SW480 (cell line): ENCODE measurements around the gene LEKR1.

ENCODE experiments used
- DNase-seq: peaks from one replicate; pipeline ENCODE4 v3.0.0-alpha.2; 2016; ENCODE audit warnings: low spot score

The LEKR1 gene

DNA sequence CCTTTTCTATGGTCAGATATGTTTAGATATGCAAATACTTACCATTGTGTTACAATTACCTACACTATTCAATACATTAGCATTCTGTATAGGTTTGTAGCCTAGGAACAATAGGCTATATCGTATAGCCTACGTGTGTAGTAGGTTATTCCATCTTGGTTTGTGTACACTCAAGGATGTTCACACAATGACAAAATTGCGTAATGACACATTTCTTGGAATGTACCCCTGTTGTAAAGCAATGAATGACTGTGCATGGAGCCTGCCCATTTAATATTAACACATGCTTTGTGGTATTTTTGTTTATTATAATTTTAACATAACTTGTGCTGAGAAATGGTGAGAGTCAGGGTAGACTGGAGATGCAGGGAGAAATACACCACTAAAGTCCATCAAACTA lies 154.9 kb downstream of the LEKR1 start:
- no peak for DNase-seq

DNA sequence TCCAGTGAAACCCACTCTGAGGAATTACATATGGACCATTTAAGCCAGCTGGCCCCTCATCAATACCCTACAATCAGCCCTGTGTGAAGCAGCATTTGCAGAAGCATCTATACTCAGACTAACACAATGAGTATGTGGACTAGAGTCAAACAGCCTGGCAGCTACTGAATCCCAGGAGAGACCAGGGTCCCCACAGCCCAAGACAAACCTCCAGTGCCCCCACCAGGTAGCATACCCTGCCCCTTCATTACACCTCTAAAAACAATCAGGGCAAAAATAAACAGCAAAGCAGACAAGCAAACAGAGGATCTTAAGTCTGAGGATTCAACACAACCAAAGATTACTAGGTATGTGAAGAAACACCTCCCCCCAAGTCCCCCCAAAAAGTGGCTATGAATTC lies 157.4 kb downstream of the LEKR1 start:
- DNase-seq, result no peak

DNA sequence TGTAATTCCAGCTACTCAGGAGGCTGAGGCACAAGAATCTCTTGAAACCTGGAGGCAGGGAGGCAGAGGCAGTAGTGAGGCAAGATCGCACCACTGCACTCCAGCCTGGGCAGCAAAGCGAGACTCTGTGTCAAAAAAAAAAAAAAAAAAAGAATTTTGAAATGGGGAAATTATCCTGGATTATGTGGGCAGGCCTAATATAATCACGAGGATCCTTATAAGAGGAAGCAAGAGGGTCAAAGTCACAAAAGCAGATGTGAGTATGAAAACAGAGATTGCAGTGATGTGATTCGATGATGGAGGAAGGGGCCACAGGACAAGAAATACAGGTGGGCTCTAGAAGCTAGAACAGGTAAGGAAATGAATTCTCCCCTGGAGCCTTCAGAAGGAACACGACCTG lies 159.6 kb downstream of the LEKR1 start:
- DNase-seq, result no peak

DNA sequence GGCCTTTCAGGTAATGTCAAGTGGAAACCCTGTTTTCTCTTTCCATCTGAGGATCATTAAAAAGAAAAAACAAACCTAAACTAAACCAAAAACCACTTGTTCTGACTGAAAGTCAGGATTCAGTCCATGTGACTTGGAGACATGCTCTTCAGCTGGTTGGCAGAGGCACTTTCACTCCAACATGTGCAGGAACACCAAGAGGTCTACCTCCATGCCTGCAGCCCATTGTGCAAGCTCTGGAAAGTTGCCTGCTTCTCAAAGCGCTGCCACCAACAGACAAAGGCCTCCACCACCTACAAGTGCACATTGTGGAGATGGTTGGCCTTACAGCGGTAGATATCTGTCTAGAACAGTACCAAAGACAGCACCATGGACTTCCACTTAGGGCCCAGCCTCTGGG lies 161.8 kb downstream of the LEKR1 start:
- no peak for DNase-seq

DNA sequence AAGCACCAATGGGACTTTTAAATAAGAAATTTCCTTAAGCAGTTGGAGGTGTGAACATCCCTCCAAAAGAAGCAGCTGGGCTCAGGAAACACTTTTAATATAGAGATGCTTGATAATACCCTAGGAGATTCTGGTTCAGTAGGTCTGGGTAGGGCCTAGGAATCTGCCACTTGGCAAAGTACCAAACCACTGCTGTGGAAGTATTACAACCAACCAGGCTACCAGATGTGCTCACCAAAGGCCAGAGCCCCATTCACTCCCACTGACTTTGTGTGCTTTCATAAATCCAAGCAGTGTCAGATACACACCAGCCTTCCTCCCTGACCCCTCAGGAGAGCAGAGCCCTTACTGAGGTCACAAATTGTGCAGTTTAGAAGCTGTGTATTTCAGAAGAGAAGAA lies 171.2 kb downstream of the LEKR1 start:
- peak; percentile 13 for DNase-seq

DNA sequence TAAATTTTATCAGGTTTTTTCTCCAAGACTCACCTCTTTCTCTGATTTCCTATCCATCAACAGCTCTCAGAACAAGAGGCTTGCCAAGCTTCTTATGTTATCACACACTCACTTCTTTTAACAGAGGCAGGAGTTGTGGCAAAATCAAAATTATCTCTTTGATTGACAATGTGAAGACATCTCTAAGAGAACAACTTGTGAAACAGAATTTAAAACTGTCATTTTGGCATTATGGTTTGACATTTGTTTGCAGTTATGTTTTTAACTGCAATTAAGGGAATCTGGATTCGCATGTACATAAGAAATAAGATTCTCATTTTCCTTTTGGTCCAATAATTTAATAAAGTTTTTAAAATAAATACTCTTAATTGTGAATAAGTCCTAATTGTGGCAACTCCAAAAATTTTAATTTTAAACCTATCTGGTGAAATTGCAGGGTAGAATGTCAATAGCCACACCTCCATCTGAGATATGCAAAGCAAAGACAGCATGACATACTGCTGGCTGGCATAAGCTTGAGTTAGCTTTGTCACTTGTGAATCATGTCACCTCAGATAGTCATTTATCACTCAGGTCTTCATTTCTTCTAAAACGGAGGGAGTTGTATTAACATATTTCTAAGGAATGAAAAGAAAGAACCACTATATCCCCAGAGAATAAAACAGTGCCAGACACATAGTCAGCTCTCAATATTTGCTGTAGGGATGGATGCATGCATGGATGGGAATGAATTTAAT lies 175.2 kb downstream of the LEKR1 start:
- DNase-seq, result no peak

DNA sequence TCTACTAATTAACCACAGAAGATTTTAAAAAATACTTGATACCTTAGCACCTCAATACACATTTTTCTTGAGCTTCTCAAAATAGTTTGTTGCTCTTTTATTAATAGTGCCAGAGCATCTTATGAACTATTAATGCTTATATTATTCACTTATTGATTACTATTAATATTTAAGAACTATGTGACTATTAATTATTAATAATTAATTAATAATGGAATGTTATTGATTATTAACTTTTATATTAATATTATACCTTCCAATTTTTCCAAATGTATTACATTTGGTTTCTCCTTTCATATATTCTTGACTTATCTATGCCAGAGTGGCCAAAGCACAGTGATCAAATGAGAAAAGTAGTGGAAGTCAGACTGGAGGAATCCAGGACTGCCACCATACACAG lies 195.5 kb downstream of the LEKR1 start:
- no peak for DNase-seq

DNA sequence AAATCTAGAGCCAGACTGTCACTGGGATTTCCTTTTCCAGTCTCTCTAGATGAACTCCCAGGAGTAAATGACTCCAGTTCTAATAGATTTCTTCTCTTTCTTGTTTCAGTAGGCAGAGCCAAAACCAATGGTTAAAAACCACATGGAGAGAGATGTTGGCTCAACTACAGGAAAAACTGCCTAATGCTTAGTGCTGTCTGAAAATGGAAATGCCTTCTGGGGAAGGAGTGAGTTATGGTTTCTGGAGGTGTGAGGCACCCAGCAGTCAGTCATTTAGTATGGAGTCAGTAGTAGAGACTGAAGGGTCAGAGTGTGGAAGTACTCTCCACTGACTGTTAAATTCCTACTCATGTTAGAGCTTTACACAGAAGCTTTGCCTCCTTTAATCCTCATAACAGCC lies 197.1 kb downstream of the LEKR1 start:
- no peak for DNase-seq

DNA sequence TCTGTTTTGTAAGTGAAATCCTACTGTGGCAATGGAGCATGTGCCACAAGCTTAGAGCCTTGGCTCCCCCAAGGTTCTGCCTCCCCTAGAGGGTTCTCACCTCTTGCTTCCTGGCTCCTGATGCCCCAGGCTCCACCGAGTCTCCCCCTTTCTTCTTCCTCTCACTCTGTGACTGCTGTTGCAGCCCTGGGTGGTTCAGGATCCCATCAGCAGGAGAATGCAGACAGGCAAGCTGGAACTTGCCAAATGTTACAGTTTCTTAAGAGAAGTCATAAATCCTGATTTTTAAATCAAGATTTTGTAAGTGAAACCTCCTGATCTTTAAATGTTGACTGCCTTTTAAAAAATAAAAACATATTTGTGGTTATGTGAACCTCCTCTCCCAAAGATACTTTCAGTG lies 199.9 kb downstream of the LEKR1 start:
- DNase-seq, result no peak

DNA sequence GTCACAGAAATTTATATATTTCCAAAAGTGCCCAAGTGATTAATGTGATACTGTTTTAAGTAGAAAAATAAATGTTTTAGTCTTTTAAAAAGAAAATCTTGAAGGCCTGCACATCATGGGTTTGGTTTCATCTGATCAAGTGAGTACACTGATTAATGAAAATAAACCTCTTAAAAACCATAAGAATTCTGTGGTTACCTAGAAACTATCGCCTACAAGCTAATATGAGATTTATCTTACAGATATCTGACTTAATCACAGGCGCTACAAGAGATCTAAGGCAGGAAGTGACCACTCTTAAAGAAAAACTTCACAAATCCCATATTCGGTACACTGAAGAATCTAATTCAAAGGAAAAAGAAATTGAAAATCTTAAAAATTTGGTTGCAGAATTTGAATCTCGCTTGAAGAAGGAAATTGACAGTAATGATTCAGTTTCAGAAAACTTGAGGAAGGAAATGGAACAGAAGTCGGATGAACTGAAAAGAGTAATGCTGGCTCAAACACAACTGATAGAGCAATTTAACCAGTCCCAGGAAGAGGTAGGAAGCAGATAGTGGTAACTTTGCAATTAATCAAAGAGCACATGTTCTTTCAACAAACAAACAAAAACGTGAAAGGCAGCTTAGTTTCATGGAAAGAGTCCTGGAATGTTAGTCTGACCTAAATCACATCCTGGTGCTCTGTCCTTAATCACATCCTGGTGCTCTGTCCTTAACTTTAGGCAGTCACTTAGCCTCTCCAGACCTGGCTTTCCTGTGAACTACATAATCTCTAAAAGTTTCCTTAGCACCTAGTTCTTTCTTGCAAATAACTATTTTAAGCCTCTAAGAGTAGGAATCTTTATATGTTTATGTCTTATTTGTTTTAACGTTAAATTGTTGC lies 201.9 kb downstream of the LEKR1 start:
- no peak for DNase-seq

DNA sequence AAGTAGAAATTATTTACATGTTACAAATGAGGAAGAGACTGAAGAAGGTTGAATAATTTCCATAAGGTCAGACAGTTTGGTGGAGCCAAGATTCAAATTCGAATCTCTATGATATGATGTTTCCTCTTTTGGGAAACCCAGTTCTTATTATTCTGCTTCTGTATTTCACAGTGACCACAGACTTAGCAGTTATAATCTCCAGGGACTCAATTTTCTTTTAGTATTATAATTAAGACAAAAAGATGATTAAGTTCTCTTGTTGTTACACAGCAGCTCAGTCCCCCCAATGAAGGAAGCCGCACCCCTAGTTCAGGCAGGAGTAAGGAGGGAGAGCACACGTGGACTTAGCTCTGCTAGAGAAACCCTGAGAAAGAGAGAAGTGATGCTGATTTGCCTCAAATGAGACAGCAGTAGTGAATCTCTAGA lies 203.2 kb downstream of the LEKR1 start:
- no peak for DNase-seq

DNA sequence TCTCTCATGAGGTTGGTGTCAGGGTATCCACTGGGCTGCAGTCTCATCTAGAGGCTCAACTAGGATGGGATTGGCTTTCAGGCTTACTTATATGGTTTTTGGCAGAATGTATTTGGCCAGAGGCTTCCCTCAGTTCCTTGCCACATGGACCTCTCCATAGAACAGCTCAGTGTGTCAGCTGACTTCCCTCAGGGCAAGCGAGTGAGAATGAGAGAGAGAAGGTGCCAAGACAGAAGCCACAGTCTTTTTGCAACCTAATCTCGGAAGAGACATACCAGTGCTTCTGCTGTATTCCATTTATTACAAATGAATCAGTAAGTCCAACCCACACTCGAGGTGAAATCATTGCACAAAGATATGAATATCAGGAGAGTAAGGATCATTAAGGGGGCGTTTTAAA lies 204.6 kb downstream of the LEKR1 start:
- DNase-seq, result no peak

DNA sequence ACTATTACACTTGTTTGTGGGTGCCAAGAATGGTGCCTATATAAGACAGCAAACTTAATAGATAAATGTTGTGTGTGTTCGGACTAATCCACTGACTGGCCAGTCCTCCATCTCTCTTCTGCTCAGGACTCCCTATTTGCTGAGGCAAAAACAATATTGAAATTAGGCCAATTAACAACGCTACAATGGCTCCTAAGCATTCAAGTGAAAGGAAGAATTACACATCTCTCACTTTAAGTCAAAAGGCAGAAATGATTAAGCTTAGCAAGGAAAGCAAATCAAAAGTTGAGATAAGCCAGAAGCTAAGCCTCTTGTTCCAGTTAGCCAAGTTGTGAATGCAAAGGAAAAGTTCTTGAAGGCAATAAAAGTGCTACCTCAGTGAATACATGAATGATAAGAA lies 206.8 kb downstream of the LEKR1 start:
- no peak for DNase-seq

DNA sequence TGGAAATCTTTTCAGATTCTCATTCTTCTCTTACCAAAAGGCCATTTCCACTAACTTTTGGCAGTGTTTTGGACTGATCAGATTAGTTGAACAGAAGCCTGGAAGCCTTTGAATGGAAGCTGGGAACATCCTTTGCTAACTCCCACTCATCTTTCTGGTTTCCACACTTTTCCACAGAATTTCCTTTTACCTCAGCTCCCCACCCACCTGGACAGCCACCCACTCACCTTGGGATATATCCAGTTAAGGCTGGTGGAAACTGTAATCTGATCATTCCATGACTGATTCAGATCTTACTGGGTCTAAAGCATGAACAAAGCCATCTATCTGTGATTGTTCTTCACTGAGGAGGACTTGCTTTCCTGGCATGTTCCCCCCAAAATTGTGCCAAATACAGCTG lies 214.3 kb downstream of the LEKR1 start:
- DNase-seq, result no peak

DNA sequence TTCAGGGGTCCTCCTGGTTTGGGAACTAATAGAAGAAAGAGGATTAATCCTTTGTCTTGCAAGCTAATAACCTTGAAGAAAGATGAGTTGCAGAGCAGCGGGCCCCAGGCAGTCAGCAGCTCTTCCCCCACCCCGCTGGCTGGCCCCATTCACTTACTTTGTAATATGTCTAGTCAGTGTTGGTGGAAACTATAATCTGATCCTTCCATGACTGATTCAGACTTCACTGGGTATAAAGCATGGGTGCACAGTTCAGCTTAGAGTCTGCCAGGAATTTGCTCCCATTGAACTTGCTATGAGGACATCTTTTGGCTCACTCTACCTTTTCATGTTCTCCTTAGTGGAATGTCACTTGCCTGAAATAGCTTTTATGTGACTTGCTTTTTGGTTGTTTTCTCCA lies 216.1 kb downstream of the LEKR1 start:
- DNase-seq, result no peak

DNA sequence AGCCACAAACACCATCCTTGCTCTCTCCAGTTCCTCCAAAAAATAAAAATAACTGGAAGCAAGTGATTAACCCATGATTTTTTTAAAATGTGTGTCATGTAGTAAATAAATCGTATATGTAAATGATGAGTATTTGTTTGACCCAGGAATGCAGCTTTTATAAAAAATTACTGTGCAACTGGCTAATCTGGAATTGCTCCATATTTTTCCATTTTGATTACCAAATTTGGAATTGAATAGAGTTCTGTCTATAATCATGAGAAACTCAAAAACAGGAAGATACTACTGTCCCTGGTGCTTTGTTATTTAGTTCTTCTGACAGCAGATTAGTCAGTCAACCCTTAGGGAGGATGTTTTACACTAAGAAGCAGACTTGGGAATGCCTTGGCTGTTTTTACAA lies 217.6 kb downstream of the LEKR1 start:
- no peak for DNase-seq

DNA sequence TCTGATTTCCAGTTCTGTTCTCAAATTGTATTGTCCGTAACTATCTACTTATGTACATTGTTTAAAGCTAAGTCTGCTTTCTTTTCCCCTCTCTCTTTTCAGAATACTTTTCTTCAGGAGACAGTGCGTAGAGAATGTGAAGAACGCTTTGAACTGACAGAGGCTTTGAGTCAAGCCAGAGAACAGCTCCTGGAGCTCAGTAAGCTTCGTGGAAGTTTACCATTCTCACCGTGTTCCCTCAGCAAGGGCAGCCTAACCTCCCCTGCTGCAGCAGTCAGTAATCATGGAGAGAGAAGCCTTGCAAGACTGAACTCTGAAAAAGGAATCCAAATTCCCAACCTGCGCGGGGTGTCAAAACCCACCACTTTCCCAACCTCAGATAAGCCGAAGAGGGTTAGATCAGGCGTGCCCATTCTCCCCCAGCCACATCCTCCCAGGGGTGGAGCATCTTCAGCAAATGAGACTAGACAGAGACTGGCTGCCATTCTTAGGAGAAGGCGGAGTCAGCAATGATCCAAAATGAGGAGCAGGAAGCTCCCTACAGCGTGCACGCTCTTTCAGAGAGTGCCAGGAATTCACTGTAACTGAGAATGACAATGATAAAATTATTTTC lies 219.2 kb downstream of the LEKR1 start:
- no peak for DNase-seq

DNA sequence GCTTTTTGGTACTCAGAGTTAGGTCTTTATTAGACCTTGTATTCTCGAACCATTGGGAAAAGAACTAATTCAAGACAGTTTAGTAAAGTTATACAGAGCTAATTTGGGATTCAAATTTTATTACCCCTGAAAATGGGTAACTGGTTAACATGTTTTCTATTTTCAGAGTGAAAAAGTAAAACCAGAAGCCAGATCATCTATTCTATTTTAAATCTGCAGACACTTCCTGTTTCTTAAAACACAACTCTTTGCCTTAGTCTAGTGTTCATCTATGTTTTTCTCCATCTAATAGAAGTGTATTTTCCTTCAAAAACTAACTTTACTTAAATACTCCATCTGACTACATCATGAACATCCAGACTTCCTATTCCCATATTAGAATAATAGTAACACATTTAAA lies 220.4 kb downstream of the LEKR1 start:
- no peak for DNase-seq

DNA sequence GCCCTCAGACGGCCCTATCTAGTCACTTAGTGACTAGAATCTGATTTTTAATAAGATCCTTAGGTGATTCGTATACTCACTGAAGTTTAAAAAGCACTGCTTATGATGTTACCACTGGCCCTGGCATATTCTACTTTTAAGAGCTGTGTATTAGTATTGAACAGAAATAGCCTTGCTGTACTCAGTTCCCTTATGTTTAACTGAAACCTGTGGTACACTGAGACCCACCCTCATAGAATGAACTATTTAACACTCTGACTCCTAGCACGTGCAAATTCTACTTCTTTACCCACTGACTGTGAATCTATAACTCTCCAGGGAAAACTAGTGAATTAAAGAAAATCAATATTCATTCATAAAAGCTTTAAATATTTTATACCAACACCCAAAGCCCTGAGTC lies 224.9 kb downstream of the LEKR1 start:
- DNase-seq, result no peak

DNA sequence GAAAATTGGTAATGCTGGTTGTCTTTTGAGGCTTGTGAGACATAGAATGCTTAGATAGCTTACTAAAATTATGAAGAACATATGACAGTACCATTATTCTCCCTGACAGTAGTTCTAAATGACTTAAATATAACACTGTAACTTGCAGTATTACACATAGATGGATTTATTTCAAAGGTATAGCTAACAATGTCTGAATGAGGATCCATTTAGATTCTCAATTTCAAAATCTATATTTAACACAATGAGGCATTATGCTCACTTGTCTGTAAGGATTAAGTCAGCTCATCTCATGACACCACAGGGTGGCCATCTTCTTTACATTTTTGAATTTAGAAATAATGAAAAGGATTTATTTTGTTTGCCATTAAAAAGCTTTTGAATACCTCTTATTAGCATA lies 225.4 kb downstream of the LEKR1 start:
- no peak for DNase-seq

DNA sequence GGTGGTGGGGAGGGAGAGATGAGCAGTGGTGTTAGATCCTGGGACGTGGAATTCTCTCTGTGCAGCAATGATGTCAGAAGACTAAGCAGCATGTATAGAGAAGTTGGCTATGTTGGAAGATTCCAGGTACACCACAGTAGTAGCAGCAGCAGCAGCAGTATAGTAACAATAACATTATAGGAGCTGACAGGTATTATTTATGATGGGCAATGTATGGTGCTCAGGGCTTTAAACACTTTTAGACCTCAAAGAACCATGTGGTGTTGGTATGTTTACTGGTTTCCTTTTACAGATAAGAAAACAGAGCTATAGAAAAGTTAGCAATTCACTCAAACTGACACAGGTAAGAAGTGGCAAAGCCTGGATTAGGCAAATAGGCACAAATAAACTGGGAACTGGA lies 229.9 kb downstream of the LEKR1 start:
- no peak for DNase-seq

DNA sequence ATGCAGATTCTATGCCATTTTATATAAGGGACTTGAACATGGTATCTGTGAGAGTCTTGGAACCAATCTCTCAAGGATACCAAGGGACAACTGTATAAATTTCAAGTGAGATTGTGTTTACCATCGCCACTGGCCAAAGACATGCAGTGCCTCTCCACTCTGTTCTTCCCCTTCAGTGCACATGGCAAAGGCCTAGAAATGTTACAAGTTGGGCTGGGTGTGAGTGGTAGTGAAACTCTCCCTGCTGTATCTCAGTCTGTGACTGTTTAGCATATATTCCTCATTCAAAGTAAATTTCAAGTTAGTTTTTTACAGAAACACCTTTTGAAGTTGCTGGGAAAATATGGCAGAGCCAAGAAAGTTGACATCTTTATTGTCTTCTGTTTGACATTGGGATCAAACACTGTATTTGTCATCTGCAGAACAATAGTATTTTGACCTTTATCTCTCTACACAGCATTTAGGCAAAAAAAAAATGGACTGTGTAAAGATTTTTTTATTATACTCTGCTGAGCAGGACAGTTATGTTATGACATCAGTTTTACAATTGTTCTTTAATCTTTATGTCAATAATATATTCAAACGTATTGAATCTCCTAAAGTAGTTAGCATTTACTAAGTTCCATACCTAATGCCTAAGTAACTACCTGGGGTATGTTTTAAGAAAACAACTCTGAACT lies 232.4 kb downstream of the LEKR1 start:
- DNase-seq, result no peak

DNA sequence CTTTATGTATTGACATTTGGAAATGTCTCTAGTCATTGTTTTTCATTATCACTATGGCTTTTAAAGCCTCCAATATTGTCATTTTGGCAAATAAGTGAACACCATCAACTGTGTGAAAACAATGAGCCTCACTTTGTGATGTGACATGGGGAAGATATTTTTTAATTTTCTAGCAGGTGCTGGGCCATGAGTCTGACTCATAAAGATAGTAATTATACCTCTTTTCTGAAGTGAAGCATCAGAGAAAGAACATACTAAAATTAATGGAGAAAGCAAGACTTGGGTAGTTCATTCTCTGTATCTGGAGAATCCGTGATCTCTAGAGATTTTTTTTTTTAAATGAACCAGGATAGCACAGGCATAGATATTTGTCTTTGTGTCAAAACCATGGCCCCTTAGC lies 233.0 kb downstream of the LEKR1 start:
- DNase-seq, result no peak
